Caco-2 (cell line): ENCODE results near the gene SLC25A10. TPM values are rescaled to one million over a fixed set of nuclear protein-coding genes. Genes with fewer than 3 reads are reported as not detected.
A peak's percentile ranks its signal among the peaks of the same experiment; 100 is the strongest.

ENCODE experiments used
- Bru-seq: library from RNA; stranded (reverse); fragments of 400-500 nt; gene quantifications from one replicate; lab custom pipeline; 2021; lab: Mats Ljungman, UMichigan
- BruChase-seq, 2 experiments: library from RNA; stranded (reverse); fragments of 400-500 nt; gene quantifications; one replicate each; lab custom pipeline; 2021; lab: Mats Ljungman, UMichigan
- BruUV-seq: library from RNA; stranded (reverse); fragments of 400-500 nt; replicated peaks from 2 replicates; lab custom pipeline; 2021; lab: Mats Ljungman, UMichigan
- CTCF ChIA-PET: fragments of 300-600 bp; sonication (Branson Sonifier 250); formaldehyde crosslinking; loops from one replicate; lab custom pipeline; 2022; ENCODE audit warnings: antibody characterized with exemption; lab: Charles Lee
- POLR2A ChIA-PET: fragments of 300-600 bp; sonication (Branson Sonifier 250); formaldehyde crosslinking; loops from one replicate; lab custom pipeline; 2022; ENCODE audit warnings: antibody characterized with exemption; lab: Charles Lee
- DNase-seq, 2 experiments: peaks; one replicate each; pipeline versions ENCODE4 v3.0.0 to v3.0.0-alpha.2; 2020 to 2022
- H3K27me3 ChIP-seq: replicated peaks from 2 replicates; pipeline ENCODE4 v1.6.0; 2011; ENCODE audit warnings: low read length; ENCODE audit not compliant: control insufficient read depth, insufficient read depth
- H3K36me3 ChIP-seq: 2 replicates; pipeline ENCODE4 v1.5.1; 2011; ENCODE audit warnings: low read length; ENCODE audit not compliant: control insufficient read depth, insufficient read depth
- H3K4me1 ChIP-seq: fragments of 250-450 bp; sonication (Bioruptor Pico); 2 replicates; pipeline ENCODE4 v1.5.1; 2020; ENCODE audit warnings: mild to moderate bottlenecking
- H3K4me3 ChIP-seq: 2 replicates; pipeline ENCODE4 v1.5.1; 2011; ENCODE audit warnings: low read depth, mild to moderate bottlenecking, control low read depth, low read length
- H3K9me3 ChIP-seq: fragments of 250-450 bp; sonication (Bioruptor Pico); 2 replicates; pipeline ENCODE4 v1.5.1; 2020; ENCODE audit warnings: mild to moderate bottlenecking, moderate library complexity
- H3K27ac Mint-ChIP-seq: one replicate; pipeline ENCODE4 v1.8.0; 2022; ENCODE audit warnings: mixed read lengths; ENCODE audit not compliant: unreplicated experiment
- H3K27me3 Mint-ChIP-seq: one replicate; pipeline ENCODE4 v1.8.0; 2022; ENCODE audit warnings: mixed read lengths; ENCODE audit not compliant: insufficient read depth, unreplicated experiment
- H3K36me3 Mint-ChIP-seq: one replicate; pipeline ENCODE4 v1.8.0; 2022; ENCODE audit warnings: mild to moderate bottlenecking, mixed read lengths; ENCODE audit not compliant: insufficient read depth, unreplicated experiment
- H3K4me1 Mint-ChIP-seq: one replicate; pipeline ENCODE4 v1.8.0; 2022; ENCODE audit warnings: low read depth, mixed read lengths; ENCODE audit not compliant: unreplicated experiment
- H3K4me3 Mint-ChIP-seq: one replicate; pipeline ENCODE4 v1.8.0; 2022; ENCODE audit warnings: mild to moderate bottlenecking, moderate library complexity, mixed read lengths; ENCODE audit not compliant: unreplicated experiment
- H3K9me3 Mint-ChIP-seq: one replicate; pipeline ENCODE4 v1.8.0; 2022; ENCODE audit warnings: mixed read lengths; ENCODE audit not compliant: unreplicated experiment
- intact Hi-C: fragments of 100-400 bp; cut with micrococcal nuclease; formaldehyde crosslinking; loops from one replicate; pipeline ENCODE4 v1.10.0; 2022; ENCODE audit not compliant: unreplicated experiment
- long read RNA-seq: library from polyadenylated mRNA; stranded (forward); transcript quantifications from one replicate; pipeline ENCODE4 v2.0.0, GENCODE V29; 2022
- total RNA-seq: library from RNA; stranded (reverse); gene quantifications from 2 replicates; pipeline ENCODE4 v1.2.3, GENCODE V29; 2022
- TF ChIP-seq, protein P1 (sequence below), 2 experiments: fragments of 200-600 bp in 1 of 2; IDR thresholded peaks; 1 replicate in 1 of 2; 2 replicates in 1 of 2; pipeline versions ENCODE4 v1.5.1 to v1.8.0; 2011 to 2022; ENCODE audit warnings: antibody characterized with exemption in 1 of 2, control low read depth in 1 of 2, inconsistent platforms in 1 of 2, low read depth in 1 of 2, low read length in 1 of 2, mild to moderate bottlenecking in 1 of 2, moderate library complexity in 1 of 2; ENCODE audit not compliant: insufficient read depth in 1 of 2, severe bottlenecking in 1 of 2, unreplicated experiment in 1 of 2

SLC25A10 gene
- total RNA-seq (49.5 and 54.8 TPM in 2 replicates), Bru-seq, nascent RNA (percentile 67 among the genes with signal in this experiment), BruChase-seq, experiment 1, labeled RNA remaining after a 2-hour chase (percentile 76 among the genes with signal in this experiment), BruChase-seq, experiment 2, labeled RNA remaining after a 6-hour chase (percentile 90 among the genes with signal in this experiment)
- long read RNA-seq, transcript SLC25A10-202 (11 exons, 1,885 nt): major isoform, 50 of 75 reads
- long read RNA-seq, partial matches to known transcripts: 0 of 75 reads
- long read RNA-seq, other reads (novel, unspliced or antisense): 23 of 75 reads

DNA sequence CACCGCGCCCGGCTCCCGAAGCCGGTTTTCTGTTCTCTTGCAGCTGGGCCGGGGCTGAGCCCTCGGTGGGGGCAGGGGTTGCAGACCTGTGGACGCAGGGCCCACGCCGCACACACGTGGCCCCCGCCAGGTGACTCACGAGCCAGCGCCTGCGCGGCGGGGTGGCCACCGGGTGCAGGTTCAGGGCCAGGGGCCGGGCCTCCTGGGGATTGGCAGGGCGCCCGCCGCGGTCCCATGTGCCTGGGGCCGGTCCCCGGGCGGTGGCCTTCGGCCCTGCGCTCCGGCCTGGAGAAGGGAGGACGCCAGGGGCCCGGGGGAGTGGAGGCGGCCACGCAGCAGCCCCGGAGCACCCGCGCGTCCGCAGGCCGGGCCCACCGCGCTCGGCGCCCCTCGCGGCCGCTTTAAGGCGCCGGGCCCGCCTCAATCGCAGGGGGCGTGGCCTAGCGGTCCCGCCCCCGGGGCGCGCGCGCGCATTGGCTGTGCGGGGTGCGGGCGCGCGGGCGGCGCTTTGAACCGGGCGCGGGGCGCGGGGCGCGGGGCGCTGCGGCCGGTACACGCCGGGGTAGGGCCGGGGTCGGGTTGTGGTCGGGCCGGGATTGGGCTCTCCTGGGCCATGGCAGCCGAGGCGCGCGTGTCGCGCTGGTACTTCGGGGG, at the start of gene SLC25A10:
SLC25A10 (plus strand) TSS at position 471 of the 654 bp plus-strand sequence; CDS start at position 614, 143 bp downstream.
- H3K27me3 ChIP-seq: no peaks in the 10 kb centered on the region
- Mint-ChIP-seq H3K4me1 (peaks cover 9% of the 10 kb centered on the region), H3K27ac (peak within 1 kb of the TSS; percentile 91), H3K4me3 (peak within 1 kb of the TSS; percentile 98), H3K36me3 (peaks cover 73% of the 10 kb centered on the region), H3K9me3 (no peaks in the 10 kb centered on the region), H3K27me3 (no peaks in the 10 kb centered on the region)
- BruUV-seq: no TSS peak
- H3K4me1 ChIP-seq: peaks cover 31% of the 10 kb centered on the region
- H3K4me3 ChIP-seq: peak within 1 kb of the TSS; percentile 65
- TF ChIP-seq, protein P1, sequence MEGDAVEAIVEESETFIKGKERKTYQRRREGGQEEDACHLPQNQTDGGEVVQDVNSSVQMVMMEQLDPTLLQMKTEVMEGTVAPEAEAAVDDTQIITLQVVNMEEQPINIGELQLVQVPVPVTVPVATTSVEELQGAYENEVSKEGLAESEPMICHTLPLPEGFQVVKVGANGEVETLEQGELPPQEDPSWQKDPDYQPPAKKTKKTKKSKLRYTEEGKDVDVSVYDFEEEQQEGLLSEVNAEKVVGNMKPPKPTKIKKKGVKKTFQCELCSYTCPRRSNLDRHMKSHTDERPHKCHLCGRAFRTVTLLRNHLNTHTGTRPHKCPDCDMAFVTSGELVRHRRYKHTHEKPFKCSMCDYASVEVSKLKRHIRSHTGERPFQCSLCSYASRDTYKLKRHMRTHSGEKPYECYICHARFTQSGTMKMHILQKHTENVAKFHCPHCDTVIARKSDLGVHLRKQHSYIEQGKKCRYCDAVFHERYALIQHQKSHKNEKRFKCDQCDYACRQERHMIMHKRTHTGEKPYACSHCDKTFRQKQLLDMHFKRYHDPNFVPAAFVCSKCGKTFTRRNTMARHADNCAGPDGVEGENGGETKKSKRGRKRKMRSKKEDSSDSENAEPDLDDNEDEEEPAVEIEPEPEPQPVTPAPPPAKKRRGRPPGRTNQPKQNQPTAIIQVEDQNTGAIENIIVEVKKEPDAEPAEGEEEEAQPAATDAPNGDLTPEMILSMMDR (IDR thresholded peaks at IDR 0.05; ENCODE audit: insufficient read depth in 1 of 2, low read depth in 1 of 2, low read length in 1 of 2, severe bottlenecking in 1 of 2, unreplicated experiment in 1 of 2): no peak
- DNase-seq: peak; percentile 92 to 95
- intact Hi-C loops: loop anchor here (1.0 kb wide), 1 partner anchor 9 kb away; the partner anchor contains the start of gene MRPL12
- ChIA-PET POLR2A (interaction anchor here (0.6 to 2.1 kb wide), 4 partner anchors 9 to 716 kb away, joined by 3 to 11 read pairs (median 7); partner anchors contain the start of gene MRPL12), CTCF (interaction anchor here (0.5 to 1.5 kb wide), 5 partner anchors 9 to 489 kb away, joined by 3 to 6 read pairs (median 5); partner anchors contain the start of genes CEP131 and MRPL12)
- no peaks in the 10 kb centered on the region for H3K9me3 ChIP-seq
- H3K36me3 ChIP-seq: peaks cover 1% of the 10 kb centered on the region

GRCh38 chr17:81664051-81664470, 48.0 kb upstream of the SLC25A10 start:
- TF ChIP-seq, protein P1 (IDR thresholded peaks at IDR 0.05; ENCODE audit: insufficient read depth in 1 of 2, low read depth in 1 of 2, low read length in 1 of 2, severe bottlenecking in 1 of 2, unreplicated experiment in 1 of 2): no peak
- H3K27me3 Mint-ChIP-seq: no peaks in the 10 kb centered on the region
- no TSS peak for BruUV-seq
- Histone ChIP-seq H3K36me3 (0 out of 2 replicates have a peak, but pooled peaks cover 2% of the 10 kb centered on the region), H3K4me3 (no peak overlapping the region), H3K9me3 (no peaks in the 10 kb centered on the region), H3K4me1 (peaks cover 27% of the 10 kb centered on the region), H3K27me3 (no peaks in the 10 kb centered on the region)
- no peak overlapping the region for H3K4me3 Mint-ChIP-seq
- no peaks in the 10 kb centered on the region for H3K9me3 Mint-ChIP-seq
- H3K4me1 Mint-ChIP-seq: peaks cover 24% of the 10 kb centered on the region
- no peak for DNase-seq
- ChIA-PET POLR2A (no interaction called here), CTCF (no interaction called here)
- intact Hi-C loops: no loop called here
- peaks cover 32% of the 10 kb centered on the region for H3K36me3 Mint-ChIP-seq
- H3K27ac Mint-ChIP-seq: no peak overlapping the region
